Middle frontal gyrus (tissue), 1 donor: ENCODE results near the gene WNT1.

Experiments used
- DNase-seq: peaks from one replicate; pipeline ENCODE4 v3.0.0-alpha.2; 2015; ENCODE audit warnings: low spot score; ENCODE audit errors: extremely low spot score

Gene WNT1

GRCh38 chr12:48961331-48961730 is 16.8 kb upstream of the WNT1 start:
- no peak for DNase-seq

- DNase-seq: no peak
These were observed 16.3 kb upstream of the WNT1 start for GRCh38 chr12:48961801-48962200.

GRCh38 chr12:48965298-48965838 is 12.8 kb upstream of the WNT1 start:
- no peak for DNase-seq

- DNase-seq: no peak
These were observed 11.8 kb upstream of the WNT1 start for GRCh38 chr12:48966177-48966895.

- DNase-seq: no peak
These were observed 10.1 kb upstream of the WNT1 start for GRCh38 chr12:48967991-48968390.

- no peak for DNase-seq
These were observed 9.7 kb upstream of the WNT1 start for GRCh38 chr12:48968467-48968866.

- no peak for DNase-seq
These were observed 8.9 kb upstream of the WNT1 start for GRCh38 chr12:48969160-48969771.

- DNase-seq: no peak
These were observed 8.1 kb upstream of the WNT1 start for GRCh38 chr12:48969833-48970701.

GRCh38 chr12:48970702-48971334 is 7.3 kb upstream of the WNT1 start:
- DNase-seq: no peak

- DNase-seq: no peak
These were observed 5.7 kb upstream of the WNT1 start for GRCh38 chr12:48972213-48972951.

- DNase-seq: no peak
These were observed 5.1 kb upstream of the WNT1 start for GRCh38 chr12:48972952-48973483.

GRCh38 chr12:48973531-48973930 is 4.6 kb upstream of the WNT1 start:
- no peak for DNase-seq

GRCh38 chr12:48973941-48974673 is 4.0 kb upstream of the WNT1 start:
- DNase-seq: no peak

GRCh38 chr12:48977290-48978281 is 536 bp upstream of the WNT1 start:
- no peak for DNase-seq

- no peak for DNase-seq
These were observed 849 bp downstream of the WNT1 start for GRCh38 chr12:48978741-48979601.

- no peak for DNase-seq
These were observed 1.7 kb downstream of the WNT1 start for GRCh38 chr12:48979602-48980388.
